ENCODE results near the gene IL21.

- no peak for TF ChIP-seq PATZ1 (CRISPR knock-in tag; IDR thresholded peaks at IDR 0.05; ENCODE audit: borderline replicate concordance)
- TF ChIP-seq ESRRG (CRISPR knock-in tag; IDR thresholded peaks at IDR 0.05): no peak
- TF ChIP-seq ZFP30 (CRISPR knock-in tag; IDR thresholded peaks at IDR 0.05): no peak
- TF ChIP-seq GLIS3 (CRISPR knock-in tag; IDR thresholded peaks at IDR 0.05): no peak
- no peak for TF ChIP-seq RARB (CRISPR knock-in tag; IDR thresholded peaks at IDR 0.05)
- TF ChIP-seq ARNTL (CRISPR knock-in tag; IDR thresholded peaks at IDR 0.05; ENCODE audit: borderline replicate concordance, low read depth): no peak
- TF ChIP-seq POU6F1 (CRISPR knock-in tag; IDR thresholded peaks at IDR 0.05; ENCODE audit: borderline replicate concordance, low read depth): no peak
- no peak for TF ChIP-seq SNAI2 (CRISPR knock-in tag; IDR thresholded peaks at IDR 0.05)
- TF ChIP-seq ZNF565 (CRISPR knock-in tag; conservative IDR thresholded peaks at IDR 0.05; ENCODE audit: low read depth): no peak
- no peak for TF ChIP-seq ISL1 (CRISPR knock-in tag; IDR thresholded peaks at IDR 0.05)
- TF ChIP-seq CSDC2 (CRISPR knock-in tag; IDR thresholded peaks at IDR 0.05): no peak
- TF ChIP-seq TOX (CRISPR knock-in tag; IDR thresholded peaks at IDR 0.05; ENCODE audit: borderline replicate concordance): no peak
Observed at GRCh38 chr4:122658818-122659295, 38.0 kb upstream of the IL21 start.
